ENCODE measurements around the gene MAPK14.
"Not testable (repeated sequence)": the region's sequence is repeated elsewhere in the genome, so short reads cannot be mapped to it uniquely, and the experiment has no call there.

MAPK14 gene

GRCh38 chr6:36070252-36070651, 42.6 kb downstream of the MAPK14 start:
- no peak for DNase-seq (ENCODE audit: low read depth)

- no peak for DNase-seq (ENCODE audit: low read depth)
Measured at GRCh38 chr6:36071281-36071680, 43.7 kb downstream of the MAPK14 start.

- no peak for DNase-seq (ENCODE audit: low read depth)
Measured at GRCh38 chr6:36071714-36072113, 44.1 kb downstream of the MAPK14 start.

- no peak for DNase-seq (ENCODE audit: low read depth)
Measured at GRCh38 chr6:36072681-36073080, 45.1 kb downstream of the MAPK14 start.

GRCh38 chr6:36073587-36073986, 46.0 kb downstream of the MAPK14 start:
- no peak for DNase-seq (ENCODE audit: low read depth)

- DNase-seq (ENCODE audit: low read depth), result no peak
Measured at GRCh38 chr6:36075656-36076055, 48.0 kb downstream of the MAPK14 start.

- DNase-seq (ENCODE audit: low read depth), result no peak
Measured at GRCh38 chr6:36076178-36077063, 48.8 kb downstream of the MAPK14 start.

- DNase-seq (ENCODE audit: low read depth), result no peak
Measured at GRCh38 chr6:36078159-36078558, 50.6 kb downstream of the MAPK14 start.

- DNase-seq (ENCODE audit: low read depth), result no peak
Measured at GRCh38 chr6:36079601-36080000, 52.0 kb downstream of the MAPK14 start.

- no peak for DNase-seq (ENCODE audit: low read depth)
Measured at GRCh38 chr6:36082318-36082717, 54.7 kb downstream of the MAPK14 start.

GRCh38 chr6:36083446-36083845, 55.8 kb downstream of the MAPK14 start:
- DNase-seq (ENCODE audit: low read depth), result no peak

GRCh38 chr6:36088204-36088603, 60.6 kb downstream of the MAPK14 start:
- DNase-seq (ENCODE audit: low read depth), result not testable (repeated sequence)

- no peak for DNase-seq (ENCODE audit: low read depth)
Measured at GRCh38 chr6:36089048-36089447, 61.4 kb downstream of the MAPK14 start.

- no peak for DNase-seq (ENCODE audit: low read depth)
Measured at GRCh38 chr6:36094238-36094637, 66.6 kb downstream of the MAPK14 start.

GRCh38 chr6:36094753-36095496, 67.3 kb downstream of the MAPK14 start:
- DNase-seq (ENCODE audit: low read depth), result peak; percentile 76

- no peak for DNase-seq (ENCODE audit: low read depth)
Measured at GRCh38 chr6:36095497-36096391, 68.1 kb downstream of the MAPK14 start.

GRCh38 chr6:36098253-36098919, 70.8 kb downstream of the MAPK14 start:
- no peak for DNase-seq (ENCODE audit: low read depth)

- DNase-seq (ENCODE audit: low read depth), result no peak
Measured at GRCh38 chr6:36098920-36099647, 71.5 kb downstream of the MAPK14 start.

- peak; percentile 35 for DNase-seq (ENCODE audit: low read depth)
Measured at GRCh38 chr6:36099869-36100483, 72.4 kb downstream of the MAPK14 start.

GRCh38 chr6:36101691-36102090, 74.1 kb downstream of the MAPK14 start:
- no peak for DNase-seq (ENCODE audit: low read depth)

Measured in activated gamma-delta T cell treated with anti-CD3 and anti-CD28 coated beads, Interleukin-2, amount 50 U/mL, for 16 hours (primary cell).